Mucosa of descending colon (tissue), 3 donors: Measurements from ENCODE around the gene HOMER2. TPM values are rescaled to one million over a fixed set of nuclear protein-coding genes. Genes with fewer than 3 reads are reported as not detected.

Experiments used
- ATAC-seq: fragments of 200-7000 bp; cut with Tn5 transposase; one replicate; pipeline ENCODE4 v1.9.1; 2020; ENCODE audit warnings: mild to moderate bottlenecking, moderate library complexity
- DNase-seq, 3 donors: peaks; one replicate each; pipeline ENCODE4 v3.0.0-alpha.2; 2020
- H3K36me3 ChIP-seq: fragments of 200-600 bp; one replicate; pipeline ENCODE4 v1.8.0; 2021; ENCODE audit warnings: low read depth, mild to moderate bottlenecking
- H3K4me1 ChIP-seq: fragments of 200-600 bp; one replicate; pipeline ENCODE4 v1.8.0; 2021; ENCODE audit warnings: low read depth, mild to moderate bottlenecking
- H3K4me3 ChIP-seq: fragments of 200-600 bp; one replicate; pipeline ENCODE4 v1.8.0; 2021; ENCODE audit warnings: mild to moderate bottlenecking
- H3K9me3 ChIP-seq: fragments of 200-600 bp; one replicate; pipeline ENCODE4 v1.8.0; 2021; ENCODE audit warnings: mild to moderate bottlenecking
- CTCF ChIP-seq: fragments of 200-600 bp; IDR thresholded peaks from one replicate; pipeline ENCODE4 v1.8.0; 2022; ENCODE audit warnings: antibody characterized with exemption, mild to moderate bottlenecking
- intact Hi-C, 2 donors: fragments of 100-400 bp; cut with DNase I in 1 of 2; cut with micrococcal nuclease in 1 of 2; formaldehyde crosslinking; loops; one replicate each; pipeline versions ENCODE4 v1.11.0 to v1.11.1; 2022; cut with DNase I, micrococcal nuclease
- total RNA-seq, 3 donors: library from RNA; stranded (reverse); fragmentation: NEBNext Ultra II Directional in 2 of 3; extraction: Animal tissue kit (Norgen Biotek cat#: 25700) in 2 of 3; gene quantifications; one replicate each; pipeline versions ENCODE4 v1.2.1 to v1.2.4, GENCODE V29; 2021 to 2023
- donor health status: DM: no; HTN: no; CAD: no; lungs with moderate emphysema.
- donor health status: DM: no; HTN: no; CAD: no.
- donor health status: DM: no; HTN: yes; CAD: no.

Gene HOMER2
- total RNA-seq, 3 donors from 2014 or later = 1.9 to 16.3 (median 2.1) TPM

GRCh38 chr15:82958638-82959037 lies 6.1 kb upstream of the HOMER2 start:
- DNase-seq (no peak), ATAC-seq (no peak)
- TF ChIP-seq CTCF = no peak
- intact Hi-C loops = no loop called here
- Histone ChIP-seq H3K4me1 (no peaks in the 10 kb centered on the region), H3K9me3 (no peaks in the 10 kb centered on the region), H3K4me3 (no peak overlapping the region), H3K36me3 (no peaks in the 10 kb centered on the region)

- DNase-seq (no peak), ATAC-seq (no peak)
- TF ChIP-seq CTCF = no peak
- H3K4me1 ChIP-seq = peaks cover 8% of the 10 kb centered on the region
- H3K9me3 ChIP-seq = no peaks in the 10 kb centered on the region
- no peak overlapping the region for H3K4me3 ChIP-seq
- H3K36me3 ChIP-seq = no peaks in the 10 kb centered on the region
- intact Hi-C loops = no loop called here
Observed at GRCh38 chr15:82951472-82952157, 905 bp downstream of the HOMER2 start.

GRCh38 chr15:82950746-82951370 lies 1.7 kb downstream of the HOMER2 start:
- peaks cover 8% of the 10 kb centered on the region for H3K4me1 ChIP-seq
- DNase-seq = no peak
- ATAC-seq = no peak
- TF ChIP-seq CTCF = no peak
- H3K36me3 ChIP-seq = no peaks in the 10 kb centered on the region
- H3K9me3 ChIP-seq = no peaks in the 10 kb centered on the region
- no peak overlapping the region for H3K4me3 ChIP-seq
- intact Hi-C loops = no loop called here

GRCh38 chr15:82950295-82950694 lies 2.2 kb downstream of the HOMER2 start:
- Histone ChIP-seq H3K9me3 (no peaks in the 10 kb centered on the region), H3K36me3 (no peaks in the 10 kb centered on the region), H3K4me3 (no peak overlapping the region), H3K4me1 (peaks cover 8% of the 10 kb centered on the region)
- DNase-seq (no peak), ATAC-seq (no peak)
- no peak for TF ChIP-seq CTCF
- intact Hi-C loops = no loop called here

- no peak overlapping the region for H3K4me3 ChIP-seq
- ATAC-seq = no peak
- intact Hi-C loops = no loop called here
Observed at GRCh38 chr15:82946155-82946701, 6.3 kb downstream of the HOMER2 start.

More at GRCh38 chr15:82946155-82946701, 6.3 kb downstream of the HOMER2 start:
- no peaks in the 10 kb centered on the region for H3K9me3 ChIP-seq
- H3K36me3 ChIP-seq = no peaks in the 10 kb centered on the region
- no peaks in the 10 kb centered on the region for H3K4me1 ChIP-seq
- no peak for TF ChIP-seq CTCF
- no peak for DNase-seq
